ENCODE data around the gene HAP1.

Gene HAP1

GRCh38 chr17:41758601-41759000 lies 24.2 kb upstream of the HAP1 start:
- Mint-ChIP-seq H3K4me1 (peaks cover 7% of the 10 kb centered on the region), H3K27me3 (ENCODE audit: low read depth, poor library complexity) (no peaks in the 10 kb centered on the region), H3K4me3 (no peak overlapping the region), H3K9me3 (no peaks in the 10 kb centered on the region), H3K36me3 (ENCODE audit: low read depth) (peaks cover 67% of the 10 kb centered on the region), H3K27ac (no peak overlapping the region)
- DNase-seq, result no peak
- TF ChIP-seq CTCF (IDR thresholded peaks at IDR 0.05), result no peak

- DNase-seq, result no peak
- no peak for TF ChIP-seq CTCF (IDR thresholded peaks at IDR 0.05)
- Mint-ChIP-seq H3K36me3 (ENCODE audit: low read depth) (peaks cover 32% of the 10 kb centered on the region), H3K4me3 (no peak overlapping the region), H3K4me1 (peaks cover 7% of the 10 kb centered on the region), H3K9me3 (no peaks in the 10 kb centered on the region), H3K27ac (peak overlapping the region; percentile 86), H3K27me3 (ENCODE audit: low read depth, poor library complexity) (no peaks in the 10 kb centered on the region)
Observed at GRCh38 chr17:41754066-41754465, 19.6 kb upstream of the HAP1 start.

- Mint-ChIP-seq H3K4me3 (no peak overlapping the region), H3K36me3 (ENCODE audit: low read depth) (peaks cover 17% of the 10 kb centered on the region), H3K27ac (no peak overlapping the region), H3K9me3 (no peaks in the 10 kb centered on the region), H3K4me1 (peaks cover 12% of the 10 kb centered on the region), H3K27me3 (ENCODE audit: low read depth, poor library complexity) (no peaks in the 10 kb centered on the region)
- no peak for DNase-seq
- no peak for TF ChIP-seq CTCF (IDR thresholded peaks at IDR 0.05)
Observed at GRCh38 chr17:41751288-41751687, 16.8 kb upstream of the HAP1 start.

GRCh38 chr17:41750862-41751261 lies 16.4 kb upstream of the HAP1 start:
- H3K4me3 Mint-ChIP-seq, result no peak overlapping the region
- peak overlapping the region; percentile 19 for H3K27ac Mint-ChIP-seq
- no peak for DNase-seq
- peaks cover 13% of the 10 kb centered on the region for H3K4me1 Mint-ChIP-seq
- H3K27me3 Mint-ChIP-seq (ENCODE audit: low read depth, poor library complexity), result no peaks in the 10 kb centered on the region
- H3K36me3 Mint-ChIP-seq (ENCODE audit: low read depth), result peaks cover 14% of the 10 kb centered on the region
- TF ChIP-seq CTCF (IDR thresholded peaks at IDR 0.05), result no peak
- no peaks in the 10 kb centered on the region for H3K9me3 Mint-ChIP-seq

GRCh38 chr17:41748275-41748674 lies 13.8 kb upstream of the HAP1 start:
- H3K27me3 Mint-ChIP-seq (ENCODE audit: low read depth, poor library complexity), result no peaks in the 10 kb centered on the region
- no peak overlapping the region for H3K4me3 Mint-ChIP-seq
- no peak for DNase-seq
- no peak for TF ChIP-seq CTCF (IDR thresholded peaks at IDR 0.05)
- peaks cover 6% of the 10 kb centered on the region for H3K4me1 Mint-ChIP-seq
- no peaks in the 10 kb centered on the region for H3K9me3 Mint-ChIP-seq
- H3K36me3 Mint-ChIP-seq (ENCODE audit: low read depth), result peaks cover 6% of the 10 kb centered on the region
- no peak overlapping the region for H3K27ac Mint-ChIP-seq

- peaks cover 60% of the 10 kb centered on the region for H3K4me1 Mint-ChIP-seq
- H3K36me3 Mint-ChIP-seq (ENCODE audit: low read depth), result no peaks in the 10 kb centered on the region
- H3K27me3 Mint-ChIP-seq (ENCODE audit: low read depth, poor library complexity), result peaks cover 16% of the 10 kb centered on the region
- DNase-seq, result no peak
- H3K9me3 Mint-ChIP-seq, result no peaks in the 10 kb centered on the region
- no peak overlapping the region for H3K4me3 Mint-ChIP-seq
- peak overlapping the region; percentile 66 for H3K27ac Mint-ChIP-seq
- TF ChIP-seq CTCF (IDR thresholded peaks at IDR 0.05), result no peak
Observed at GRCh38 chr17:41741709-41742108, 7.3 kb upstream of the HAP1 start.
